Measurements from ENCODE around the gene UBL7. TPM values are rescaled to one million over a fixed set of nuclear protein-coding genes. Genes with fewer than 3 reads are reported as not detected.
"Not testable (repeated sequence)": the region's sequence is repeated elsewhere in the genome, so short reads cannot be mapped to it uniquely, and the experiment has no call there.

Gene UBL7
- total and polyA plus RNA-seq, 4 donors: 12.7 to 19.5 (median 18.2) TPM

- Histone ChIP-seq H3K27ac (ENCODE audit: low read depth in 1 of 2, low read length in 2 of 2) (no peak overlapping the region), H3K9me3 (ENCODE audit: control insufficient read depth in 4 of 4, low read length in 3 of 4) (no peaks in the 10 kb centered on the region), H3K27me3 (ENCODE audit: control insufficient read depth in 4 of 4, insufficient read depth in 4 of 4, low read length in 3 of 4) (no peaks in the 10 kb centered on the region), H3K9ac (ENCODE audit: low read depth in 1 of 2, low read length in 2 of 2) (no peak overlapping the region), H3K4me3 (ENCODE audit: low read depth in 1 of 3, low read length in 3 of 3) (no peak overlapping the region), H3K36me3 (ENCODE audit: control insufficient read depth in 4 of 4, insufficient read depth in 3 of 4, low read depth in 1 of 4, low read length in 3 of 4) (peaks cover 1 to 22% (median 8%) of the 10 kb centered on the region in 4 donors), H3K4me1 (ENCODE audit: control insufficient read depth in 4 of 4, insufficient read depth in 4 of 4, low read length in 3 of 4) (peaks cover 6 to 19% (median 16%) of the 10 kb centered on the region in 4 donors)
- DNase-seq (ENCODE audit: low spot score): no peak
- WGBS: 97% methylated on average over 3 of the region's 3 CpGs
- TF ChIP-seq YY1 (IDR thresholded peaks at IDR 0.05) (no peak), HNF4G (IDR thresholded peaks at IDR 0.05) (no peak), FOXA1 (IDR thresholded peaks at IDR 0.05) (no peak), REST (IDR thresholded peaks at IDR 0.05) (no peak), EGR1 (IDR thresholded peaks at IDR 0.05; ENCODE audit: low read depth in 2 of 2) (no peak), CTCF (IDR thresholded peaks at IDR 0.05; ENCODE audit: low read depth, low read length, missing input control) (no peak), HNF4A (conservative IDR thresholded peaks at IDR 0.05) (no peak), GABPA (IDR thresholded peaks at IDR 0.05 in 1 of 2, conservative IDR thresholded peaks at IDR 0.05 in 1 of 2) (no peak), SP1 (IDR thresholded peaks at IDR 0.05) (no peak), NR2F2 (IDR thresholded peaks at IDR 0.05) (no peak), RXRA (IDR thresholded peaks at IDR 0.05) (no peak), JUND (IDR thresholded peaks at IDR 0.05) (no peak), TAF1 (conservative IDR thresholded peaks at IDR 0.05) (no peak), ZBTB33 (IDR thresholded peaks at IDR 0.05) (no peak)
Observed at GRCh38 chr15:74458473-74458872, 2.5 kb downstream of the UBL7 start.

- not testable (repeated sequence) for H3K9ac ChIP-seq (ENCODE audit: low read depth in 1 of 2, low read length in 2 of 2); H3K27me3 ChIP-seq (ENCODE audit: control insufficient read depth in 4 of 4, insufficient read depth in 4 of 4, low read length in 3 of 4); DNase-seq (ENCODE audit: low spot score); H3K27ac ChIP-seq (ENCODE audit: low read depth in 1 of 2, low read length in 2 of 2); H3K4me3 ChIP-seq (ENCODE audit: low read depth in 1 of 3, low read length in 3 of 3); H3K9me3 ChIP-seq (ENCODE audit: control insufficient read depth in 4 of 4, low read length in 3 of 4)
- Histone ChIP-seq H3K4me1 (ENCODE audit: control insufficient read depth in 4 of 4, insufficient read depth in 4 of 4, low read length in 3 of 4) (peaks cover 5 to 17% (median 13%) of the 10 kb centered on the region in 4 donors), H3K36me3 (ENCODE audit: control insufficient read depth in 4 of 4, insufficient read depth in 3 of 4, low read depth in 1 of 4, low read length in 3 of 4) (peaks cover 3 to 27% (median 12%) of the 10 kb centered on the region in 4 donors)
- WGBS: 98% methylated on average over 10 of the region's 10 CpGs
Observed at GRCh38 chr15:74457036-74457435, 3.9 kb downstream of the UBL7 start.
